Tibial nerve (tissue), 3 donors: Measurements from ENCODE around the gene CCDC70.

Source experiments
- CTCF ChIP-seq, 5 experiments: fragments of 200-600 bp in 3 of 5; fragments of 450-650 bp in 2 of 5; sonication (generic) in 3 of 5; IDR thresholded peaks; one replicate each; pipeline ENCODE4 v1.5.1; 2016 to 2019; ENCODE audit warnings: antibody characterized with exemption in 5 of 5, mild to moderate bottlenecking in 3 of 5, moderate library complexity in 2 of 5
- POLR2A ChIP-seq, 2 donors: fragments of 450-650 bp; IDR thresholded peaks; one replicate each; pipeline ENCODE4 v1.6.1; 2017; ENCODE audit warnings: antibody characterized with exemption in 2 of 2, mild to moderate bottlenecking in 2 of 2, moderate library complexity in 2 of 2

GRCh38 chr13:51837016-51837415, 24.8 kb upstream of the CCDC70 start:
- TF ChIP-seq POLR2A (IDR thresholded peaks at IDR 0.05) (no peak), CTCF (IDR thresholded peaks at IDR 0.05) (no peak)
